Activated T-helper 1 cell treated with anti-CD3 and anti-CD28 coated beads, Interleukin-12 subunit alpha, Interleukin-12 subunit beta, Interleukin-2, Interleukin-4 antibody, amounts not matched to agents 30 ng/mL and 10 ng/mL and 1 ng/mL, durations not matched to agents 14 hours and 24 hours and 36 hours (primary cell): ENCODE measurements around the gene ROCK1. TPM values are rescaled to one million over a fixed set of nuclear protein-coding genes. Genes with fewer than 3 reads are reported as not detected.
"Not testable (repeated sequence)": the region's sequence is repeated elsewhere in the genome, so short reads cannot be mapped to it uniquely, and the experiment has no call there.

Experiments used
- DNase-seq: peaks from one replicate; pipeline ENCODE4 v3.0.0; 2021; ENCODE audit warnings: low spot score
- H3K27ac Mint-ChIP-seq: one replicate; pipeline ENCODE4 v1.8.0; 2021; ENCODE audit warnings: mild to moderate bottlenecking, mixed read lengths
- H3K27me3 Mint-ChIP-seq: one replicate; pipeline ENCODE4 v1.8.0; 2022; ENCODE audit warnings: mild to moderate bottlenecking, moderate library complexity, mixed read lengths; ENCODE audit not compliant: insufficient read depth
- H3K36me3 Mint-ChIP-seq: one replicate; pipeline ENCODE4 v1.8.0; 2021; ENCODE audit warnings: low read depth, mixed read lengths
- H3K4me1 Mint-ChIP-seq: one replicate; pipeline ENCODE4 v1.8.0; 2021; ENCODE audit warnings: low read depth, mixed read lengths
- H3K4me3 Mint-ChIP-seq: one replicate; pipeline ENCODE4 v1.8.0; 2021; ENCODE audit warnings: mild to moderate bottlenecking, moderate library complexity, mixed read lengths
- H3K9me3 Mint-ChIP-seq: one replicate; pipeline ENCODE4 v1.8.0; 2021; ENCODE audit warnings: mixed read lengths
- intact Hi-C: fragments of 100-400 bp; cut with micrococcal nuclease; formaldehyde crosslinking; loops from one replicate; pipeline ENCODE4 v1.15.1; 2024
- total RNA-seq: library from RNA; stranded (reverse); gene quantifications from 2 replicates; pipeline ENCODE4 v1.2.3, GENCODE V29; 2022

Gene ROCK1
- total RNA-seq, 1 donor from 2014 or later, result 58.6 TPM

DNA sequence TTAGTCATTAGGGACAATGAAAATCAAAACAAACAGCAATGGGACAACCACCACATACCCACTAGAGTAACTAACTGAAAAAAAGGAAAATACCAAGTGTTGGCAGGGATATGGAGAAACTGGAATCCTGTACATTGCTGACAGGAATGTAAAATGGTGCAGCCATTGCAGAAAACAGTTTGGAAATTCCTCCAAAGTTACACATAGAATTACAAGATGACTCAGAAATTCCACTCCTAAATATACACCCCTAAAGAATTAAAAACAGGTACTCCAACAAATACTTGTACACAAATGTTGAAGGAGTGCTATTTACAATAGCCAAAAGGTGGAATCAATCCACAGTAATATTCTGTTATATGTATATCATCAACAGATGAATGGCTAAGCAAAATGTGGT is 110.9 kb downstream of the ROCK1 start:
- Mint-ChIP-seq H3K36me3 (peaks cover 32% of the 10 kb centered on the region), H3K9me3 (no peaks in the 10 kb centered on the region), H3K27me3 (no peaks in the 10 kb centered on the region), H3K27ac (peak overlapping the region; percentile 77), H3K4me3 (no peak overlapping the region), H3K4me1 (peaks cover 16% of the 10 kb centered on the region)
- intact Hi-C loops, result no loop called here
- DNase-seq, result no peak

DNA sequence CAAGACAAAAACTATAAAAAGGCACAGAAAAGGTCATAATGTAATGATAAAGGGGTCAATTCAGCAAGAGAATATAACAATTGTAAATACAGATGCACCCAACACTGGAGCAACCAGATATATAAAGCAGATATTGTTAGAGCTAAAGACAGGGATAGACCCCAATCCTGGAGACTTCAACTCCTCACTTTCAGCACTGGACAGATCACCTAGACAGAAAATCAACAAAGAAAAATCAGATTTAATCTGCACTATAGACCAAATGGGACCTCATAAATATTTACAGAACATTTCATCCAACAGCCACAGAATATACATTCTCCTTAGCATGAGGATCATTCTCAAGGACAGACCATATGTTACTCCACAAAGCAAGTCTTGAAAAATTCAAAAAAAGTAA is 114.2 kb downstream of the ROCK1 start:
- Mint-ChIP-seq H3K27ac (no peak overlapping the region), H3K36me3 (peaks cover 31% of the 10 kb centered on the region), H3K27me3 (no peaks in the 10 kb centered on the region), H3K4me1 (peaks cover 16% of the 10 kb centered on the region), H3K9me3 (no peaks in the 10 kb centered on the region), H3K4me3 (no peak overlapping the region)
- intact Hi-C loops, result no loop called here
- DNase-seq, result no peak

DNA sequence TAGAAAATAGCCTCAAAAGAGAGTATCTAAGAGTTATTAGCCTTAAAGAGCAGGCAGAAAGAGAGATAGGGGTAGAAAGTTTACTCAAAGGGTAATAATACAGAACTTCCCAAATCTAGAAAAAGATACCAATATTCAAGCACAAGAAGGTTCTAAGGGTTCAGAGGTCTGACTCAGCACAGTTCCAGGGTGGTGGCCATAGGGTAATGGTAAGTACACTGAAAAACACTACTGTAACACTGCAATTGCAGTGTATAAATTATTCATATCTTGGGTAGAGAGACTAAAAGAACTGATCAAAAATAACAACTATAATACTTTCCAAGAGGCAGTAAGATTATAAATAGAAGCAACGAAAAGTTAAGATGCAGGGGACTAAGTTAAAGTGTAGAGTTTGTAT is 115.2 kb downstream of the ROCK1 start:
- H3K36me3 Mint-ChIP-seq, result peaks cover 31% of the 10 kb centered on the region
- H3K9me3 Mint-ChIP-seq, result no peaks in the 10 kb centered on the region
- DNase-seq, result no peak
- intact Hi-C loops, result no loop called here
- no peaks in the 10 kb centered on the region for H3K27me3 Mint-ChIP-seq
- H3K4me3 Mint-ChIP-seq, result no peak overlapping the region
- no peak overlapping the region for H3K27ac Mint-ChIP-seq
- peaks cover 16% of the 10 kb centered on the region for H3K4me1 Mint-ChIP-seq

DNA sequence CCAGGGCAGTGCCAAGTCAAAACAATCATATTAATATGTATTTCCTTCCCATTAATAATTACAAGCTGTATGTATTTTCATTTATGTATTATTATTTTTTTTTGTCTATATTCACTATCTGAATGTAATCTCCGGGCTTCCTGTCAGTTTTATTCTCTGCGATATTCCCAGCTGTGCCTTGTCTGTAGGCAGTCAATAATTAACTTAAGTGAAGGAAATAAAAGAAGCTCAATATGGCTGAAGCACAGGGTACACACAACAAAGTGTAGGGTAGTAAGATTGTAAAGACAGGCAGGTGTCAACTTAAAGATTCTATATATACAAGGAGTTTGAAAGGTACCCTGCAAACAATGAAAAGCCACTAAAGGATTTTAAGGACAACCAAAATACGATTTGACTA is 122.9 kb downstream of the ROCK1 start:
- H3K27ac Mint-ChIP-seq, result no peak overlapping the region

DNA sequence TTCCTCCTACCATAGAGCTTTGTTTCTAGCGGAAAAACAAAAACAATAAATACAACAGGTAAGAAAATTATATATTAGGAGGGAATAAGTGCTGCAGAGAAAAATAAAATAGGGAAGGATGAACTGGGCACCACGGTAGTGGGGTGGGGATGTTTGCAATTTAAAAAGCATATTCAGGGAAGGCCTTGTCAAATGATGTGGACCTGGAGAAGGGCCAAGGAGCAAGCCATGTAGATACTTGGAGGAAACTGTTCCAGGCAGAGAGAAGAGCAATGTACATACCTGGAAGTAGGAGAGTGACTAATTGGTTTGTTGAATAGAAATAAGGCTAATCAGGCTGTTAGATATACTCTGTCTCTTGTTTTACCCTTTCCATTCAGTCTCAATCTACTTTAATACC is 136.5 kb downstream of the ROCK1 start:
- intact Hi-C loops, result no loop called here
- H3K4me1 Mint-ChIP-seq, result peaks cover 5% of the 10 kb centered on the region
- H3K36me3 Mint-ChIP-seq, result peaks cover 40% of the 10 kb centered on the region
- DNase-seq, result no peak
- no peaks in the 10 kb centered on the region for H3K27me3 Mint-ChIP-seq
- H3K27ac Mint-ChIP-seq, result no peak overlapping the region
- H3K4me3 Mint-ChIP-seq, result no peak overlapping the region
- H3K9me3 Mint-ChIP-seq, result no peaks in the 10 kb centered on the region

More for the DNA sequence above, 122.9 kb downstream of the ROCK1 start:
- peaks cover 36% of the 10 kb centered on the region for H3K36me3 Mint-ChIP-seq
- no peaks in the 10 kb centered on the region for H3K9me3 Mint-ChIP-seq
- intact Hi-C loops, result no loop called here
- H3K4me3 Mint-ChIP-seq, result no peak overlapping the region
- DNase-seq, result no peak
- H3K4me1 Mint-ChIP-seq, result no peaks in the 10 kb centered on the region
- H3K27me3 Mint-ChIP-seq, result no peaks in the 10 kb centered on the region

DNA sequence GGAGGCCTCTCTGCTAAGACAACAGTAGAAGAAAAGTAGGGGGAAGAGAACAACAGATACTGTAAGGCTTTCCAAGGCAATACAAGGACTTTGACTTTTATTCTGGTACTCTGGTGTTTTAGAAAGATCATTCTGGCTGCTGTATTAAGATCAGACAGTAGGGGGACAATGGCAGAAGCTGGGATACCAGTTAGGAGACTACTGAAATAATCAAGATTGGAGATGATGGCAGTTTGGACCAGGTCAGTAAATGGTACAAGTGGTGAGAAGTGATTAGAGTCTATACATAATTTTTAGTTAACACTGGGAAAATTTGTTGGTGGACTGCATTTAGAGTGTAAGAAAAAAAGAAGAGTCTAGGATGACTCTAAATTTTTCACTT is 139.7 kb downstream of the ROCK1 start:
- Mint-ChIP-seq H3K4me1 (no peaks in the 10 kb centered on the region), H3K27ac (no peak overlapping the region), H3K9me3 (no peaks in the 10 kb centered on the region), H3K4me3 (no peak overlapping the region), H3K27me3 (no peaks in the 10 kb centered on the region), H3K36me3 (peaks cover 27% of the 10 kb centered on the region)
- no peak for DNase-seq
- intact Hi-C loops, result loop anchor here (1.0 kb wide), 2 partner anchors 163 to 207 kb away; no protein-coding TSS in a partner anchor

DNA sequence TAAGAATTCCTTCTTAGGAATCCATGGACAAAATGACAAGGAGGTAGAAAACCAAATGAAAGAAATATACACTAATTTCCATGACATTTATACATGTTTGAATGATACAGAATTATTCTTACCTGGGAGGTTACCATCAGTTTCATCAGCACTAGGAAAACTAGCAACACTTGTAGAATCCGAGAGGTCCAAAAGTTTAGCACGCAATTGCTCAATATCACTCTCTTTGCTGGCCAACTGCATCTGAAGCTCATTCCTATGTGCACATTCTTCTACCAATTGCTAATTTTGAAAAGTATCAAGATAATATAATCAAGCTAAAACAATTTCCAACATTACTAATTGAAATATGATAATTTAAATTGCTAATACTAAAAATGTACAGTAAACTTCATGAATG is 144.8 kb downstream of the ROCK1 start:
- H3K4me1 Mint-ChIP-seq, result no peaks in the 10 kb centered on the region
- no peak overlapping the region for H3K27ac Mint-ChIP-seq
- H3K4me3 Mint-ChIP-seq, result no peak overlapping the region
- no peaks in the 10 kb centered on the region for H3K27me3 Mint-ChIP-seq
- H3K36me3 Mint-ChIP-seq, result peaks cover 28% of the 10 kb centered on the region
- intact Hi-C loops, result no loop called here
- H3K9me3 Mint-ChIP-seq, result no peaks in the 10 kb centered on the region
- DNase-seq, result no peak

DNA sequence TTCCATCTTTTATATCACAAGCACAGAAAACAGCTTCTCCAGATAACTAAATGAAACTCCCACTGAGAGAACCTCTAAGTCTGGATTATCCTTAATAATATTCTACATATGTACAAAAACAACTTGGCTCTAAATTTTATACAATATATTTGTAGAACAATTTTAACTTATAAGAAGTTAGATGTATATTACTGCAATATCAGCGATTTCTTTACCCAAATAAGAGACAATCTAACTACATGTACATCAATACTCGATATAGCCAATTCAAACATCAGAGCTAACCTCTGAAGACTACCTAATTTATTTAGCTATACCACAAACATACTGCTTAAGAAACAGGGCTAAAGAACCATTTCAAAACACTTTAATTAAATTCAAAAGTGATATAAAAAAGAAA is 148.6 kb downstream of the ROCK1 start:
- intact Hi-C loops, result no loop called here
- Mint-ChIP-seq H3K36me3 (peaks cover 14% of the 10 kb centered on the region), H3K9me3 (no peaks in the 10 kb centered on the region), H3K4me1 (no peaks in the 10 kb centered on the region), H3K27ac (no peak overlapping the region), H3K4me3 (no peak overlapping the region), H3K27me3 (no peaks in the 10 kb centered on the region)
- no peak for DNase-seq

DNA sequence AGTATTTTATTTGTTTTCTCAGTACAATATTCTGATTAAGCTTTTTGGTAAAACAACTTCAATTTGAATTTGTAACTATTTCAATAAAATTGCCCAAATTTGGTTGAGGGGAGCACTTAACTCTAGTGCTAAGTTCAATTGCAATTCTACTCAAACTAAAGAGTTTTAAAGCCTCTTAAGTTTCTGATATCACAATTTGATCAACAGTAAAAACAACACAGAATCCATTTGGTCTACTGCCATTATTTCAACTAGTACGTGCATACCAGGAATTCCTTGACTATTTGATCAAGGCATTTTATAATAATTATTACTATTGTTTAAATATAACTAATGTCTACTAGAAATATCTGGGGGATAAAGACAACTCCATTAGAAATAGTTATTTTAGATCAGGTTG is 150.9 kb downstream of the ROCK1 start:
- intact Hi-C loops, result no loop called here
- H3K27me3 Mint-ChIP-seq, result no peaks in the 10 kb centered on the region
- no peaks in the 10 kb centered on the region for H3K9me3 Mint-ChIP-seq
- DNase-seq, result no peak
- no peak overlapping the region for H3K4me3 Mint-ChIP-seq
- H3K4me1 Mint-ChIP-seq, result peaks cover 4% of the 10 kb centered on the region
- no peak overlapping the region for H3K27ac Mint-ChIP-seq
- H3K36me3 Mint-ChIP-seq, result peaks cover 14% of the 10 kb centered on the region

DNA sequence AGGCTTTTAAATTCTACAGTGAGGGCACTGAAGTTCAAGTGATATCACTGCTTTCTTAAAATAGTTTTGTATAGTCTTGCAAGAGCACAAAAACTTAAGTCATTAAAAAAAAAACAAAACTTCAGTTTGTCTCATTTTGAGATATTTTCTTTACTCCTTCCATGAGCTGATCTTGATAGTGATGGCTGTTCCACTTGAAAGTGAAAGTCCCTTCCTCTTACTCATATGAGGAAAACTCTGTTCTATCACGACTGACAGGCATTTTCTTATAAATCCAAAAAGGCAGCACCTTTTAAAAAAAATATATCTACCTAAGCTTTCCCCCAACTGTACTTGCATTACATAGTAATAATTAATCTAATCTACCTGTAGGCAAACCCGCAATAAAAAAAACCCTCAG is 160.8 kb downstream of the ROCK1 start:
- H3K9me3 Mint-ChIP-seq, DNase-seq, H3K27ac Mint-ChIP-seq, H3K4me3 Mint-ChIP-seq, intact Hi-C loops, H3K27me3 Mint-ChIP-seq: not testable (repeated sequence)
- H3K4me1 Mint-ChIP-seq, result peaks cover 12% of the 10 kb centered on the region
- peaks cover 15% of the 10 kb centered on the region for H3K36me3 Mint-ChIP-seq

Other genes with a start within 250 kb of the ROCK1 start
- gene GREB1L, start 130.4 kb upstream of the ROCK1 start, total RNA-seq, result not detected in 2 replicates